OCI-M2 (cell line): ENCODE measurements around the gene RALGAPA2.

Experiments
- DNase-seq: peaks from one replicate; lab custom pipeline; 2025; ENCODE audit not compliant: unreplicated experiment; lab: John Stamatoyannopoulos, UW

The RALGAPA2 gene

GRCh38 chr20:20585146-20585545 lies 127.3 kb downstream of the RALGAPA2 start:
- DNase-seq: no peak

- no peak for DNase-seq
These were observed 129.7 kb downstream of the RALGAPA2 start for GRCh38 chr20:20582734-20583133.

DNA sequence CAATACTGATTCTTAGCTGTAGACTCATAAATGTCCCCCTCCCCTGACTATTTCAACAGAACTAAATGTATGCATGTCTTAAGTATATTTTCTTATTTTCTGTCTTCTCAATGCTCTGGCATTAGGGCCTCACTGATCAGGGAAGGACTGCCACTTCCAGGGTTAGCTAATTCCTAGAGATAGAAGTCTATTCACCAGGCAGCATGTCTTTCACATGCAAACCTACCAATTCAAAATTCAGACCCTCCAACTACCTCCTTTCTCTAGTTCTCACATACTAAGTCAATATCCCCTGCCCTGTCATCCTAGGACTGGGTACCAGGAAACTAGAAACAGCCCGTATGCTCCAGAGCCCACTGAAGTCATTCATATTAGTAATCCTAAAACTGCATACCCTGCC lies 132.3 kb downstream of the RALGAPA2 start:
- DNase-seq: no peak

DNA sequence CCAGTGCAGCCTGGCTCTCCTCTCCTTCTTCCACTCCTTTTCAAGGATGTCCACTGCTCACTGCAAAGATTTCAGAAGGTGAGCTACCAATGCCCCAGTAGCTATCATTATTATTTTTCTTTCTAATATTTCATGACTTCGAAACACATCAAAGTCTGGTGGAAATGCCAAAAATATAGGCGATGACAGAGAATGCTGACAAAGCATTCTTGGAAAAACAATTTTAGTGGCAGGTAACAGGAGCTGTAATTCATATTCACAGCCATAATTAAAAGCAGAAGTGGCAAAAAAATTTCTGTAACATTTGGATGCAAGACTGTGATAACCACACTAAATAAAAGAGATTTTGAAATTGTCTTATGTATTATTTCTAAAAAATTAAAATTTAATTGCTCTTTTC lies 133.6 kb downstream of the RALGAPA2 start:
- no peak for DNase-seq

DNA sequence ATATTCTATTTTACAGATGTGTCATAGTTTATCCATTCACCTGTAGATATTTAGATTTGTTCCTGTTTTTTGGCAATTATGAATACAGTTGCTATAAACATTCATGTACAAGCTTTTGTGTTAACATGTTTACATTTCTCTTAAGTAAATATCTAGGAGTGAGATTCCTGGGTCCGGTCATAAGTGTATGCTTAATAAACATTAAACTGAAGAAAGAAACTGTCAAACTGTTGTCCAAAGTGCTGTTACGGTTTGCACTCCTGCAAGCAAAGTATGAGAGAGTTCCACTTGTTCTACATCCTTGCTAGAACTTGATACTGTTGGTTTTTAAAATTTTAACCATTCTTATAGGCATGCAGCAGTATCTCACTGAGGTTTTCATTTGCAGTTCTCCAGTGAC lies 138.6 kb downstream of the RALGAPA2 start:
- DNase-seq: no peak

GRCh38 chr20:20571068-20571780 lies 141.2 kb downstream of the RALGAPA2 start:
- DNase-seq: no peak

DNA sequence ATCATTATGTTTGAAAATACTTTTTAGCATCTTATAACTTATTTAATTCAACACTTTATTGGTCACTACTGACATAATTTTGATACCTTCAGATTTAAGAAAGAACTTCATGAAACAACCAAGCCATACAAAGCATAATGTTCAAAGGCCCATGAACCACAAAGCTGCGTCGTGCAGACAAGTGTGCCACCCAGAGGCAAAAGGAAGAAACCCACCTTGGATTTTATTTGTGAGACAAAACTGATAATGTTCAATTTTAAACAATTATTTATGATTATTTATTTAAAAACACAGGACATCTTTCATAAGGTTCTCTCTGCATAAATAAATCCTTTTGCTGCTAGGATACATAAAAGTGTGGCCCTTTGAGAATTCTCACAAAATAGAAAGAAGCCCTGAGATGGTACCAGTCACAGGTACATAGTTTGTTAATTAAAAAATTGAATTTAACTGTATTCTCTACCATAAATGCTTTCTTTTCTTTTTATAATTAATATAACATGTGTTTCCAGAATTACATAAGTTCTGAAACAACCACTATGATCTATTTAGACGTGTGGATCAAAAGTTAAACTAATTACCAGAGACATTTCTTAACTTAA lies 143.7 kb downstream of the RALGAPA2 start:
- no peak for DNase-seq

- no peak for DNase-seq
These were observed 144.7 kb downstream of the RALGAPA2 start for GRCh38 chr20:20567712-20568111.

GRCh38 chr20:20566516-20566915 lies 145.9 kb downstream of the RALGAPA2 start:
- no peak for DNase-seq

GRCh38 chr20:20564279-20564678 lies 148.2 kb downstream of the RALGAPA2 start:
- no peak for DNase-seq

GRCh38 chr20:20562507-20562906 lies 149.9 kb downstream of the RALGAPA2 start:
- no peak for DNase-seq

GRCh38 chr20:20561841-20562240 lies 150.6 kb downstream of the RALGAPA2 start:
- no peak for DNase-seq

DNA sequence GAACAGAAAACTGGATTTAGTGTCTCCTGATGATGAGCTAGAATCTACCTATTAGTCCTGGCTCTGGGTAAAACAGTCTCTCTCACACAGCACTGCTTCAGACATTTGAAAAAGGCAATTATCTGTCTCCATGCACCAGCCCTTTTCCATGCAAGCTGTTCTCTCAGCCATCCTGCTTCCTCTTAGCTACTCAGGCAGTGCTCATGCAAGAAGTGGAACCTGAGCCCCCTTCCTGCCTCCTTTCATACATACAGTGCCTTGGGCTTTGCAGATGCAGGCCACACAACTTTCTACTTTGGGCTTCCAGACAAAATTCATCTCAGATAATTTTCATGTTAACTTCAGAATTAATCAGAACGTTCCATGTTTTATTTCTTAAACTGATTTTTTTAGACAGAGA lies 151.3 kb downstream of the RALGAPA2 start:
- no peak for DNase-seq

GRCh38 chr20:20557406-20557805 lies 155.0 kb downstream of the RALGAPA2 start:
- no peak for DNase-seq

GRCh38 chr20:20555838-20556237 lies 156.6 kb downstream of the RALGAPA2 start:
- DNase-seq: no peak

DNA sequence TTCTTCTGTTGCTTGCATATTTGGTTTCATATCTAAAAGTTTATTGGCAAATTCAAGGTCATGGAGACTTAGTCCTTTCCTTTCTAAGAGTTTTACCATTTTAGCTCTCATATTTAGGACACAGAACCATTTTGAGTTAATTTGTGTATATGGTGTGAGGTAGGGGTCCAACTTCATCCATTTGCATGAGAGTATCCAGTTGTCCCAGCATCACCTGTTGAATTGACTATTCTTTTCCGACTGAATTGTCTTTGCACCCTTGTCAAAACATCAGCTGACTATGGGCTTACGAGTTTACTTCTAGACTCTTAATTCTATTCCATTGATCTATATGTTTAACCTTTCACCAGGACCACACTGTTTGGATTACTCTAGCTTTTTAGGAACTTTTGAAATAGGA lies 157.5 kb downstream of the RALGAPA2 start:
- no peak for DNase-seq

GRCh38 chr20:20553541-20553940 lies 158.9 kb downstream of the RALGAPA2 start:
- DNase-seq: no peak

DNA sequence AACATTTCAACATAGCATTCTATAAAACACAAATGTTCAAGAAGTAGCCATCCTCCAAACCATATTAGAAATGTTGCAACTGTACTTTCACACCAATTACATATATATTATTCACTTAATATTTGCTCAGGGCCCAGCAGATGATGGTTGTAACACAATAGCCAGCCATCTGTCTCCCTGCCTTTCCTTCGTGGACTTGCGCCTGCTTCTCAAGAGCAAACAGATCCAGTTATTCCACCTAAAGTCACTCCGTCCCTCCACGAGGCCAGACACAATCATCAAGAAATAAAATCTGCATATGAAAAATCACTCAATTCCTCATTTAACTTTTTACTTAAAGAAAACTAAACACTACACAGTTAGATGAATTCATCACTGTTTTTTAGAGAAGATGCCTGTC lies 160.4 kb downstream of the RALGAPA2 start:
- no peak for DNase-seq

- no peak for DNase-seq
These were observed 161.0 kb downstream of the RALGAPA2 start for GRCh38 chr20:20551409-20551808.

DNA sequence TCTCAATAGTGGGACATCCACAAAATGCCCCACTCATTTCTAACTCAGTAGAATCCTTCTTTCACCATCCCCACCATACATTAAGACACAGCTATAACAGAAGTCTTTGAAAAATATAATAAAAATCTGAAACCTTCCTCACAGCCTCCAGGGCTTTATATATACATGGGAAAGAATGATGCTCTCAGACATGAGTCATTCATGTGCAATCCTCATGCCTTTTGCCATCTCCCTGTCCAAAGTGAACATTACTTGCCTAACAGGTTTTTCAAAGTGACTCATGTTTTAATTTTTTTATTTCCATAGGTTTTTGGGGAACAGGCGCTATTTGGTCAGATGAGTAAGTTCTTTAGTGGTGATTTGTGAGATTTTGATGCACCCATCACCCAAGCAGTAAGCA lies 162.7 kb downstream of the RALGAPA2 start:
- no peak for DNase-seq

GRCh38 chr20:20549267-20549612 lies 163.2 kb downstream of the RALGAPA2 start:
- no peak for DNase-seq

GRCh38 chr20:20548527-20549266 lies 163.7 kb downstream of the RALGAPA2 start:
- no peak for DNase-seq
